Heart right ventricle (tissue), 16 donors: ENCODE data around the gene MEP1A. TPM values are rescaled to one million over a fixed set of nuclear protein-coding genes. Genes with fewer than 3 reads are reported as not detected.
"Not testable (repeated sequence)": the region's sequence is repeated elsewhere in the genome, so short reads cannot be mapped to it uniquely, and the experiment has no call there.

Experiments
- ATAC-seq, 8 donors: fragments of 200-7000 bp; cut with Tn5 transposase; one replicate each; pipeline ENCODE4 v1.9.1; 2020; ENCODE audit warnings: mild to moderate bottlenecking in 8 of 8, moderate library complexity in 8 of 8, moderate number of reproducible peaks in 1 of 8
- DNase-seq, 2 donors: peaks; one replicate each; pipeline ENCODE4 v3.0.0-alpha.2; 2020
- H3K27ac ChIP-seq, 10 donors: fragments of 200-600 bp; sonication (generic) in 2 of 10; one replicate each; pipeline versions ENCODE4 v1.5.0 to v1.8.0; 2020 to 2022; ENCODE audit warnings: mild to moderate bottlenecking in 3 of 10
- H3K27me3 ChIP-seq, 7 donors: fragments of 200-600 bp; one replicate each; pipeline ENCODE4 v1.8.0; 2021 to 2022; ENCODE audit warnings: mild to moderate bottlenecking in 2 of 7
- H3K36me3 ChIP-seq, 9 donors: fragments of 200-600 bp; sonication (generic) in 1 of 9; one replicate each; pipeline versions ENCODE4 v1.5.0 to v1.8.0; 2020 to 2022; ENCODE audit warnings: mild to moderate bottlenecking in 2 of 9
- H3K4me1 ChIP-seq, 9 donors: fragments of 200-600 bp; sonication (generic) in 1 of 9; one replicate each; pipeline versions ENCODE4 v1.5.0 to v1.8.0; 2020 to 2022; ENCODE audit warnings: mild to moderate bottlenecking in 4 of 9
- H3K4me3 ChIP-seq, 10 donors: fragments of 200-600 bp; sonication (generic) in 2 of 10; one replicate each; pipeline versions ENCODE4 v1.5.0 to v1.8.0; 2020 to 2022; ENCODE audit warnings: mild to moderate bottlenecking in 7 of 10, moderate library complexity in 2 of 10
- H3K9me3 ChIP-seq, 11 donors: fragments of 200-600 bp in 10 of 11; sonication (generic) in 2 of 11; one replicate each; pipeline versions ENCODE4 v1.5.0 to v1.8.0; 2013 to 2022; ENCODE audit warnings: mild to moderate bottlenecking in 2 of 11, control low read depth in 1 of 11, moderate library complexity in 1 of 11
- WGBS, 2 donors: extraction: QIAGEN DNeasy Blood & Tissue Kit; methylation state at CpG; one replicate each; pipeline ENCODE4 v1.1.7; 2013; ENCODE audit warnings: inconsistent platforms in 1 of 2; 5-methylcytosine and 5-hydroxymethylcytosine counted together
- intact Hi-C, 10 donors: fragments of 100-400 bp; cut with DNase I; formaldehyde crosslinking; loops; one replicate each; pipeline versions ENCODE4 v1.11.1 to v1.14.2; 2022
- polyA plus RNA-seq, 2 donors: library from polyadenylated mRNA; stranded (reverse); fragments of 200-250 nt; gene quantifications; one replicate each; pipeline ENCODE4 v1.2.3, GENCODE V29; 2013
- total RNA-seq, 10 donors: library from RNA; stranded (reverse); fragmentation: NEBNext Ultra II Directional in 3 of 10; extraction: Animal tissue kit (Norgen Biotek cat#: 25700) in 3 of 10; gene quantifications; one replicate each; pipeline versions ENCODE4 v1.2.1 to v1.2.4, GENCODE V29; 2021 to 2023
- TF ChIP-seq, protein P1 (sequence below), 9 donors: fragments of 200-600 bp; sonication (generic) in 2 of 9; IDR thresholded peaks; one replicate each; pipeline versions ENCODE4 v1.5.0 to v1.8.0; 2021 to 2022; ENCODE audit warnings: antibody characterized with exemption in 9 of 9, mild to moderate bottlenecking in 5 of 9, moderate library complexity in 1 of 9
- donor health status: Arrhythmogenic right ventricular cardiomyopathy.
- donor health status: ischemic (EF 13 %, LVEDD 7.1; RV severe dilation, severe dysfunction).
- donor health status: healthy with polysubstance abuse.
- donor health status: DM: no; HTN: yes; CAD: no.
- donor health status: DM: no; HTN: no; CAD: no.
- donor health status: ischemic (EF 25% LVEDD 6.9; RV normal size, moderate dysfunction).
- donor health status: ischemic (EF 25% LVEDD 5.7; RV mildly dilated, moderate dysfunction).
- donor health status: healthy.
- donor health status: DM: yes; HTN: yes; CAD: no.
- donor health status: Ischemic cardiomyopathy.
- donor health status: ischemic (EF 35%, LVEDD 5.7; RV mildly dilated, moderate dysfunction).
- donor health status: nonischemic (EF 11% LVEDD 7.7; RV severe dilation, severe dysfunction).
- donor health status: DM: yes; HTN: yes; CAD: no.
- donor health status: PGD.
- donor health status: ischemic (EF 29% LVEDD 5.4; RV normal size, mild dysfunction).
- donor health status: nonischemic (EF 23%, LVEDD 6.1; RV moderate dilation, normal function).

Gene MEP1A
- total and polyA plus RNA-seq, 12 donors, result not detected

DNA sequence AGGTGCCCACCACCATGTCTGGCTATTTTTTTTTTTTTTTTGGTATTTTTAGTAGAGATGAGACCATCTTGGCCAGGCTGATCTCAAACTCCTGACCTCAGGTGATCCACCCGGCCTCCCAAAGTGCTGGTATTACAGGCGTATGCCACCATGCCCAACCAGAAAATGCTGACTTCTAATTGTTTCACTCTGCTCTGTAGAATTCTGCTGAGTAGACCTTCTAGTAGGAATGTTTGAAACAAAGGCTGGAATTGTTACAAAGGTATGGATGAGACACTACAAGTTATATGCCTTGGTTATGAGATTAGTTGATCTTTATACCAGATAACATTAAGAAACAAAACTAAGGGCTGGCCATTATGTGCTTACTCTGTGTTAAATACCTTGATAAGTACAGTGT is 44.8 kb downstream of the MEP1A start:
- Histone ChIP-seq H3K36me3 (no peaks in the 10 kb centered on the region), H3K9me3 (peaks cover 0 to 24% (median 7%) of the 10 kb centered on the region in 11 donors), H3K27me3 (peaks cover 0 to 3% (median 0%) of the 10 kb centered on the region in 7 donors), H3K4me1 (no peaks in the 10 kb centered on the region), H3K27ac (no peak overlapping the region), H3K4me3 (no peak overlapping the region)
- ATAC-seq, result no peak
- 98% methylated on average over 2 of the region's 2 CpGs for WGBS, 2 donors
- TF ChIP-seq, protein P1, sequence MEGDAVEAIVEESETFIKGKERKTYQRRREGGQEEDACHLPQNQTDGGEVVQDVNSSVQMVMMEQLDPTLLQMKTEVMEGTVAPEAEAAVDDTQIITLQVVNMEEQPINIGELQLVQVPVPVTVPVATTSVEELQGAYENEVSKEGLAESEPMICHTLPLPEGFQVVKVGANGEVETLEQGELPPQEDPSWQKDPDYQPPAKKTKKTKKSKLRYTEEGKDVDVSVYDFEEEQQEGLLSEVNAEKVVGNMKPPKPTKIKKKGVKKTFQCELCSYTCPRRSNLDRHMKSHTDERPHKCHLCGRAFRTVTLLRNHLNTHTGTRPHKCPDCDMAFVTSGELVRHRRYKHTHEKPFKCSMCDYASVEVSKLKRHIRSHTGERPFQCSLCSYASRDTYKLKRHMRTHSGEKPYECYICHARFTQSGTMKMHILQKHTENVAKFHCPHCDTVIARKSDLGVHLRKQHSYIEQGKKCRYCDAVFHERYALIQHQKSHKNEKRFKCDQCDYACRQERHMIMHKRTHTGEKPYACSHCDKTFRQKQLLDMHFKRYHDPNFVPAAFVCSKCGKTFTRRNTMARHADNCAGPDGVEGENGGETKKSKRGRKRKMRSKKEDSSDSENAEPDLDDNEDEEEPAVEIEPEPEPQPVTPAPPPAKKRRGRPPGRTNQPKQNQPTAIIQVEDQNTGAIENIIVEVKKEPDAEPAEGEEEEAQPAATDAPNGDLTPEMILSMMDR (IDR thresholded peaks at IDR 0.05), result no peak
- DNase-seq, result no peak
- intact Hi-C loops, result no loop called here

DNA sequence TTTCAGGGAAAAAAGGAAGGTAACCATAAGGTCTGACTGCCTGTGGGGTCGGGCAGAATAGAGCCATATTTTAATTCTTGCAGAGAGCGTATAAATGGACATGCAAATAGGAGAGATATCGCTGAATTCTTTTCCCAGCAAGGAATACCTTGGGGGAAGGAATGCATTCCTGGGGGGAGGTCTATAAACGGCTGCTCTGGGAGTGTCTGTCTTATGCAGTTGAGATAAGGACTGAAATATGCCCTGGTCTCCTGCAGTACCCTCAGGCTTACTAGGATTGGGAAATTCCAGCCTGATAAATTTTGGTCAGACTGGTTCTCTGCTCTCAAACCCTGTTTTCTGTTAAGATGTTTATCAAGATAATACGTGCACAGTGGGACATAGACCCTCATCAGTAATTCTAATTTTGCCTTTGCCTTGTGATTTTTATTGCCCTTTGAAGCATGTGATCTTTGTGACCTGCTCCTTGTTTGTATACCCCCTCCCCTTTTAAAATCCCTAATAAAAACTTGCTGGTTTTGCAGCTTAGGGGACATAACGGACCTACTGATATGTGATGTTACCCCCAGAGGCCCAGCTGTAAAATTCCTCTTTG is 49.2 kb downstream of the MEP1A start:
- H3K9me3 ChIP-seq, result peaks cover 0 to 30% (median 7%) of the 10 kb centered on the region in 11 donors
- 85 to 86% methylated on average over 6 of the region's 6 CpGs for WGBS, 2 donors
- not testable (repeated sequence) for H3K27ac ChIP-seq, H3K27me3 ChIP-seq, H3K4me3 ChIP-seq, DNase-seq, H3K4me1 ChIP-seq, ATAC-seq, H3K36me3 ChIP-seq
- intact Hi-C loops, result loop anchor here in 4 of 10 donors (10.0 kb wide), 2 partner anchors 462 to 472 kb away; partner anchors contain the start of gene TNFRSF21 (in 2 of the 4)

DNA sequence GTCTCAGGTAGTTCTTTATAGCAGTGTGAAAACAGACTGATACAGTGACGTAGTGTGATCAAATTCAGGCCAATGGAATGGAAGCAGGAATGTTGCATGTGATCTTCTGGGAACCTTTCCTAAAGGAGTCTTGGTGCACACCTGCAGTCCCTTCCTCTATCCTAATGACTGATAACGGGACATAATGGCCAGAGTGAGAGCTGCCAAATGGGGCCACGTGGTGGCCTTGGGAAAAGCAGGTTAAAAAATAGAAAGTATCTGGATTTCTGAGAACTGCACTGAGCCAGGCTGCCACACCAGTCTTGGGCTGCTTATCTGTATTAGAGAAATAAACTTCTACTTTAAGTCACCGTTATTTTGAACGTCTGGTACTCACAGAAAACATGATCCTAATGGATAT is 51.9 kb downstream of the MEP1A start:
- WGBS, 2 donors, result 67 to 78% methylated on average over 5 of the region's 5 CpGs
- DNase-seq, result no peak
- Histone ChIP-seq H3K27ac (no peak overlapping the region), H3K4me1 (peaks cover 3 to 17% (median 10%) of the 10 kb centered on the region in 9 donors), H3K9me3 (peaks cover 0 to 30% (median 7%) of the 10 kb centered on the region in 11 donors), H3K27me3 (no peaks in the 10 kb centered on the region), H3K4me3 (no peak overlapping the region), H3K36me3 (no peaks in the 10 kb centered on the region)
- ATAC-seq, result no peak
- TF ChIP-seq, protein P1 (IDR thresholded peaks at IDR 0.05), result no peak
- intact Hi-C loops, result loop anchor here in 8 of 10 donors (5.0 to 10.0 kb wide), 7 partner anchors 142 to 470 kb away; partner anchors contain the start of genes TNFRSF21 (in 2 of the 8) and ADGRF1 (in 1 of the 8)

DNA sequence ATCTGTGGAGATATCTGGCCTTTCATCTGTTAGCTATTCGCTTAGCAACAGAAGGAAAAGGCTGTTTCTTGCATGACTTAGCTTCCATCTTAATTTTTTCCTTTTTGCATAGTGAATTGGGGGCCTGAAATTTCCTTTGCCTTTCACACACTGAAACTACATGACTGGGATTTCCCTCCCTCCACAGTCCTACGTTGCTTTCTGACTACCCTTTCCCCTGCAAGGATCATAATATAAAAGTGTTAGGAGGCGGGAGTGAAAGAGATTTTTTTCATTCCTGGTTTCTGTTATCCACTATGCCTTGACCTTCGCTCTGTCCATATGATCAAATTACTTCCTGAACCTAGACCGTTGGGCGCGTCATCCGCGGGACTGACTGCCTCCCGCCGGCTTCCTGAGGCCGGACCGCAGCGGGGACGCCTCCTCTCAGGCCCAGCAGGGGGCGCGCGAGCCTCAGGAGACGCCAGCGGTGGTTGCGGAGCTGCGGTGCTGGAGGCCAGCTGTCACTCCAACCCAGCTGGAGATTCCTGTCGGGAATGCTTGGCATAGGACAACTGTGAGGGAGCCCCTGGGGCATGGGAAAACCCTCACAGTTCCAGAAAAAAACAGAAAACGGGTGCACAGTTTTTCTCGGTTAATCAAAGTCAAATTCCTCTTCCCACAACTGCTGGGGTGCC is 55.6 kb downstream of the MEP1A start:
- peak; percentile 90 to 97 (median 94) for ATAC-seq
- Histone ChIP-seq H3K27ac (peak overlapping the region in 2 of 10 donors; percentile 21 to 51), H3K4me3 (peak overlapping the region in 4 of 10 donors; percentile 17 to 32 (median 22)), H3K36me3 (peaks cover 0 to 2% (median 0%) of the 10 kb centered on the region in 9 donors), H3K4me1 (peaks cover 4 to 54% (median 38%) of the 10 kb centered on the region in 9 donors), H3K9me3 (no peaks in the 10 kb centered on the region), H3K27me3 (no peaks in the 10 kb centered on the region)
- TF ChIP-seq, protein P1 (IDR thresholded peaks at IDR 0.05), result peak; percentile 93 to 99 (median 99)
- DNase-seq, result peak; percentile 83 to 88
- WGBS, 2 donors, result 6% methylated on average over 25 of the region's 25 CpGs
- intact Hi-C loops, result loop anchor here (1.0 to 10.0 kb wide), 13 partner anchors 138 to 466 kb away; partner anchors contain the start of genes TNFRSF21 (in 2 of the 10) and ADGRF1 (in 1 of the 10)
